ENCODE results near the gene LRRC55.

The LRRC55 gene

DNA sequence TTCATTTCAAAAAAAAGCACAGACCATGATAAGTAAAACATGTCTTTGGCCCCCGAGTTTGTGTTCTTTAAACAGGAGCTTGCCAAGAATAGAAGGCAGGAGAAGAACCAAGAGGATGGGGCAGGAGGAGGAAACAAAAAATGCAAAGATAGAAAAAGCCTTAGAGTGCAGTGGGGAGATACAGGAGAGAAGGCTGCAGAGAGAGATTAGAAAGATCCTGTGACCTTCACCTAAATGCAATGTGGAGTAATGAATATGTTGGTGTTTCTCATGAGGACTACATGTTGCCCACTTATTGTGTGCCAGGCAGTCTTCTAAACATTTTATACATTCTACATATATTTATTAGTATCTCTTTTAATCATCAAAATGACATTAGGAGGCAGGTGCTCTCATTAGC lies 57.6 kb downstream of the LRRC55 start:
- DNase-seq, result no peak

- no peak for DNase-seq
Observed at GRCh38 chr11:57240007-57240406, 58.3 kb downstream of the LRRC55 start.

DNA sequence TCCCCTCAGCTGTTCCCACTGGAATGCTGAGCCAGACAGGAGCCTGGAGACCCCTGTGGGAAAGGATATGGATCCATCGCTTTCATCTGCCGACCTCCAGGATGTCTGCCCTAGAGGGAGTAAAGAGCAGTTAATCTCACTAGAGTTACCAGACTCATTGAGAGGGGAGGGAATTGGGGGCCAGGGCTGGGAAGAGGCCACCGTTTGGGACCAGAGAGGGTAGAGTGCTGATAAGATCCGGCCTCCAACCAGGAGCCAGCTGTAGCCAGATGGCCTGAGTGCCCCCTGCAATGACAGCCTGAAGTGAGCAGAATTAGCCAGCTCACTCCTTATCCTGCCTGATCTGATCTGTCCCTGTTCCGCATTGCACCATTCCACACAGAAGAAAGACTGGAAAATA lies 59.0 kb downstream of the LRRC55 start:
- no peak for DNase-seq
